Tibial nerve (tissue), 4 donors: ENCODE results near the gene VRK1.

ENCODE experiments used
- CTCF ChIP-seq, 5 experiments: fragments of 200-600 bp in 3 of 5; fragments of 450-650 bp in 2 of 5; sonication (generic) in 3 of 5; IDR thresholded peaks; one replicate each; pipeline ENCODE4 v1.5.1; 2016 to 2019; ENCODE audit warnings: antibody characterized with exemption in 5 of 5, mild to moderate bottlenecking in 3 of 5, moderate library complexity in 2 of 5
- EP300 ChIP-seq, 2 donors: sonication (generic); formaldehyde crosslinking; IDR thresholded peaks; one replicate each; pipeline ENCODE4 v1.6.1; 2017; ENCODE audit warnings: antibody characterized with exemption in 2 of 2, mild to moderate bottlenecking in 1 of 2
- POLR2A ChIP-seq, 2 donors: fragments of 450-650 bp; IDR thresholded peaks; one replicate each; pipeline ENCODE4 v1.6.1; 2017; ENCODE audit warnings: antibody characterized with exemption in 2 of 2, mild to moderate bottlenecking in 2 of 2, moderate library complexity in 2 of 2

DNA sequence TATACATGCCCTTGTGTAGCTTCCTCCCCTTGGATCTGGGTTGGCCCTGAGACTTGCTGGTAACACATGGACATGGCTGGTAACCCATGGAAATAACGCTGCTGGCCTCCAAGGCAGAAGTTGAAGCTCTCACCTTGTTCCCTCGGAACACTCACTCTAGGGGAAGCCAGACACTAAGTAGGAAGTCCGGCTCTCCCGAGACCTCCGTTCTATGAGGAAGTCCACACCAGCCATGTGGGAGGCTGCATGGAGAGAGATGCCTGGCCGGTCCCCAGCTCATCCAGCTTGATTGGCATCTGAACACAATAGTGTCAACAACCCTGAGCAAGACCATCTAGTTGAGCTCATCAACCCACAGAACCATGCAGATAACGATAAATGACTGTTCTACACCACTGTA is 39.7 kb upstream of the VRK1 start:
- TF ChIP-seq CTCF (IDR thresholded peaks at IDR 0.05) (no peak), POLR2A (IDR thresholded peaks at IDR 0.05) (no peak), EP300 (IDR thresholded peaks at IDR 0.05) (no peak)
